Neuronal stem cell (in vitro differentiated cells): Measurements from ENCODE around the gene EVX1. TPM values are rescaled to one million over a fixed set of nuclear protein-coding genes. Genes with fewer than 3 reads are reported as not detected.
A peak's percentile ranks its signal among the peaks of the same experiment; 100 is the strongest.

Experiments
- DNase-seq: peaks from one replicate; pipeline ENCODE4 v3.0.0-alpha.2; 2013; ENCODE audit warnings: low spot score
- H2AFZ ChIP-seq: one replicate; pipeline ENCODE4 v1.6.1; 2013; ENCODE audit warnings: mild to moderate bottlenecking, low read length, inconsistent platforms
- H2AK5ac ChIP-seq: 2 replicates; pipeline ENCODE4 v1.6.1; 2013; ENCODE audit warnings: low read depth, mild to moderate bottlenecking, inconsistent platforms, low read length, moderate library complexity, mixed read lengths
- H2BK120ac ChIP-seq: 2 replicates; pipeline ENCODE4 v1.6.1; 2013; ENCODE audit warnings: low read depth, mild to moderate bottlenecking, inconsistent platforms, low read length, moderate library complexity, mixed read lengths
- H2BK12ac ChIP-seq: one replicate; pipeline ENCODE4 v1.6.1; 2013; ENCODE audit warnings: low read length, inconsistent platforms
- H2BK15ac ChIP-seq: 2 replicates; pipeline ENCODE4 v1.6.1; 2013; ENCODE audit warnings: mild to moderate bottlenecking, low read length, inconsistent platforms, mixed read lengths
- H2BK5ac ChIP-seq: one replicate; pipeline ENCODE4 v1.6.1; 2013; ENCODE audit warnings: inconsistent platforms, mild to moderate bottlenecking, low read length, moderate library complexity
- H3K14ac ChIP-seq: one replicate; pipeline ENCODE4 v1.6.1; 2013; ENCODE audit warnings: low read length, inconsistent platforms
- H3K18ac ChIP-seq: 2 replicates; pipeline ENCODE4 v1.6.1; 2013; ENCODE audit warnings: low read length, inconsistent platforms
- H3K23ac ChIP-seq: 2 replicates; pipeline ENCODE4 v1.6.1; 2013; ENCODE audit warnings: low read depth, mild to moderate bottlenecking, mixed read lengths, low read length, inconsistent platforms; ENCODE audit not compliant: poor library complexity
- H3K27ac ChIP-seq: replicated peaks from 3 replicates; pipeline ENCODE4 v1.5.1; 2013; ENCODE audit warnings: low read length, inconsistent platforms
- H3K27me3 ChIP-seq, 3 experiments: 2 replicates each; pipeline ENCODE4 v1.6.1; 2013; ENCODE audit warnings: low read length in 3 of 3, mild to moderate bottlenecking in 2 of 3, inconsistent platforms in 1 of 3, low read depth in 1 of 3, mixed read lengths in 1 of 3, moderate library complexity in 1 of 3; ENCODE audit not compliant: control insufficient read depth in 3 of 3, insufficient read depth in 3 of 3
- H3K36me3 ChIP-seq, 2 donors: replicated peaks in 1 of 2; 2 replicates each; pipeline ENCODE4 v1.6.1; 2013; ENCODE audit warnings: low read length in 2 of 2; ENCODE audit not compliant: control insufficient read depth in 2 of 2, insufficient read depth in 2 of 2
- H3K4ac ChIP-seq: 2 replicates; pipeline ENCODE4 v1.6.1; 2013; ENCODE audit warnings: inconsistent platforms, mild to moderate bottlenecking, low read length, moderate library complexity
- H3K4me1 ChIP-seq, 2 donors: 1 replicate in 1 of 2; 2 replicates in 1 of 2; pipeline ENCODE4 v1.6.1; 2013; ENCODE audit warnings: low read length in 2 of 2, low read depth in 1 of 2; ENCODE audit not compliant: control insufficient read depth in 2 of 2, insufficient read depth in 1 of 2
- H3K4me2 ChIP-seq: one replicate; pipeline ENCODE4 v1.6.1; 2013; ENCODE audit warnings: mild to moderate bottlenecking, low read length, inconsistent platforms; ENCODE audit not compliant: insufficient read depth, poor library complexity, severe bottlenecking
- H3K4me3 ChIP-seq, 2 donors: 2 replicates each; pipeline ENCODE4 v1.5.1; 2013; ENCODE audit warnings: low read length in 2 of 2, mild to moderate bottlenecking in 2 of 2, inconsistent platforms in 1 of 2, moderate library complexity in 1 of 2
- H3K79me1 ChIP-seq: one replicate; pipeline ENCODE4 v1.6.1; 2013; ENCODE audit warnings: low read depth, mild to moderate bottlenecking, inconsistent platforms, low read length, moderate library complexity
- H3K9ac ChIP-seq: one replicate; pipeline ENCODE4 v1.6.1; 2013; ENCODE audit warnings: mild to moderate bottlenecking, low read depth, low read length, inconsistent platforms; ENCODE audit not compliant: poor library complexity
- H3K9me3 ChIP-seq, 2 donors: replicated peaks in 1 of 2; 2 replicates each; pipeline versions ENCODE3 to v1.6.1; 2013; ENCODE audit warnings: low read length in 2 of 2, mild to moderate bottlenecking in 2 of 2, inconsistent platforms in 1 of 2, low read depth in 1 of 2, mixed read lengths in 1 of 2, moderate library complexity in 1 of 2; ENCODE audit not compliant: control insufficient read depth in 2 of 2, insufficient read depth in 1 of 2
- H4K8ac ChIP-seq: one replicate; pipeline ENCODE4 v1.6.1; 2013; ENCODE audit warnings: low read depth, mild to moderate bottlenecking, inconsistent platforms, low read length, moderate library complexity
- H4K91ac ChIP-seq: one replicate; pipeline ENCODE4 v1.6.1; 2013; ENCODE audit warnings: low read length, low read depth, mild to moderate bottlenecking, inconsistent platforms; ENCODE audit not compliant: poor library complexity
- WGBS, 2 donors: extraction: QIAGEN DNeasy Blood & Tissue Kit; methylation state at CpG; one replicate each; pipeline ENCODE4 v1.1.7; 2013; ENCODE audit warnings: missing lambda C conversion rate in 2 of 2, mixed read lengths in 1 of 2; ENCODE audit not compliant: insufficient read length in 2 of 2, insufficient replicate concordance in 1 of 2; ENCODE audit errors: extremely low coverage in 2 of 2; 5-methylcytosine and 5-hydroxymethylcytosine counted together
- polyA plus RNA-seq, 2 experiments: library from polyadenylated mRNA; stranded (reverse); fragments of 200-250 nt; gene quantifications; one replicate each; pipeline ENCODE4 v1.2.3, GENCODE V29; 2013

The EVX1 gene
- polyA plus RNA-seq (2013, experiment 1 of 2) = not detected
- not detected for polyA plus RNA-seq (2013, experiment 2 of 2)

DNA sequence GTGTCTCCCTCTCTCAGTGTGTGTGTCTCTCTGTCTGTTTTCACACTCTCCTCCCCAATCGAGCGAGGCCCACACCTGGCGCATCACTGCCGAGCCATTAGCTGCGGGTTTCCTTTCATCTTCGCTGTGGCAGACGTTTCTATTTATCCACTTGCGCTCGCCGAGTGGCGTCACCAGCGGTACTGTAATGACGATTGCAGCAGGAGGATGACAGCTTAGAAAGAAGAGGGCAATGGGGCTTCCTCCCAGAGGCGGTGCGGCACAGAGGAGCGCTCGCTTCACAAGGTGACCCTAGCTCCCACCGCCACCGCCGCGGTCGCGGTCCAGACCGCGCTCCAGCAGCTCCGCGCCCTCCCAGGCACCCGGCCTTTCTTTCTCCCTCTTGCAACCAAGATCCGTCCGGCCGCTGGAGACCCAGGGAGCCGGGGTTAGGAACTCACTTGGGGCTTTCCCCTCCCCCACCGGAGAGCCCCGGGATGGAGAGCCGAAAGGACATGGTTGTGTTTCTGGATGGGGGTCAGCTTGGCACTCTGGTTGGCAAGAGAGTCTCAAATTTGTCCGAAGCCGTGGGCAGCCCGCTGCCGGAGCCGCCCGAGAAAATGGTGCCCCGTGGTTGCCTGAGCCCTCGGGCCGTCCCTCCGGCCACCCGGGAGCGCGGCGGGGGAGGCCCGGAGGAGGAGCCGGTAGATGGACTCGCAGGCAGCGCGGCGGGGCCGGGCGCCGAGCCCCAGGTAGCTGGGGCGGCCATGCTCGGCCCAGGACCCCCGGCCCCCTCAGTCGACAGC, at the start of gene EVX1:
Gene EVX1, plus strand, starts transcription at position 248 of the 785 bp plus-strand sequence. Its CDS starts 229 bp downstream, at position 477.
- no peak within 1 kb of the TSS for H3K4ac ChIP-seq
- peak within 1 kb of the TSS; percentile 51 for H2AFZ ChIP-seq
- H2BK12ac ChIP-seq = no peak within 1 kb of the TSS
- no peak within 1 kb of the TSS for H4K8ac ChIP-seq
- H3K36me3 ChIP-seq = no peaks in the 10 kb centered on the region
- no peak within 1 kb of the TSS for H3K27ac ChIP-seq
- no peak for DNase-seq
- peak within 1 kb of the TSS; percentile 27 for H3K18ac ChIP-seq
- no peak within 1 kb of the TSS for H4K91ac ChIP-seq
- no CpG with 5 or more reads among the region's 62 CpGs for WGBS, 2 donors
- no peak within 1 kb of the TSS for H2BK5ac ChIP-seq
- H3K14ac ChIP-seq = no peak within 1 kb of the TSS
- H3K79me1 ChIP-seq = no peaks in the 10 kb centered on the region
- no peak within 1 kb of the TSS for H3K4me2 ChIP-seq
- no peak within 1 kb of the TSS for H2BK15ac ChIP-seq
- H3K4me1 ChIP-seq = peaks cover 3 to 14% of the 10 kb centered on the region in 2 donors
- peak within 1 kb of the TSS; percentile 11 for H3K23ac ChIP-seq
- peak within 1 kb of the TSS; percentile 64 for H2AK5ac ChIP-seq
- H3K4me3 ChIP-seq = peak within 1 kb of the TSS in 1 of 2 donors; percentile 40
- H2BK120ac ChIP-seq = no peak within 1 kb of the TSS
- peaks cover 3 to 10% of the 10 kb centered on the region in 2 donors for H3K9me3 ChIP-seq
- H3K9ac ChIP-seq = no peak within 1 kb of the TSS
- H3K27me3 ChIP-seq = peaks cover 80 to 100% (median 98%) of the 10 kb centered on the region in 3 experiments

DNA sequence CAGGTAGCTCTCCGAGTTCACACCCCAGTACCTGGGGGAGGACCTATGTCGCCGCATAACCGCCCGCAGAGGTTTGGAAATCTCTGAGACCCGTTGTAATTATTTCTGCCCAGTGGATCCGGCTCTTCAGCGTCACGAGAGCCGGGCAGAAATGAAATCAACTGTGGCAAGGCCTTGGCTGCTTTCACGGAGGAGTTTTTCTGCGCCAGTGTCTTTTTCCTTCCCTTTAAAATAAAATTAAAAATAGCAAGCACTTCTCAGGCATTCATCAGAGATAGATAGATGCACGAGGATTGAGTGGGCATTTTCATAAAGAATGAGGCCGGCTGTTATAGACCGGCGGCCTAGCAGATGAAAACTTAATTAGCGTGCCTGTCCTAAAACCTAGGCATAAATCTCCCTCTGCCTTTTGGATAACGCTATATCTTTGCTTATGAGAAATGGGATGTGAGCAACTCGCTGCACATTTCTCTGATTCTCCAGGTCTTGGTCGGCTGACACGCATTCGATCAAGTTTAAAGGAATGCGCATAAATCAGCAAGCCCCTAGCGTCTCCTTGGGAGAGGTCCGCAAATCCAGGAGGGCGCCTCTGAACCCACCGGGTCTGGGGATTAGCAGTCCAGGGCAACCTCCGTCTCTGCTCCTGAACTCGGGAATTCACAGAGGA, 49.1 kb upstream of the EVX1 start:
- H3K79me1 ChIP-seq = no peaks in the 10 kb centered on the region
- peaks cover 56 to 100% (median 84%) of the 10 kb centered on the region in 3 experiments for H3K27me3 ChIP-seq
- H3K4me3 ChIP-seq = no peak overlapping the region
- no peak overlapping the region for H3K4ac ChIP-seq
- peaks cover 2% of the 10 kb centered on the region in 2 donors for H3K9me3 ChIP-seq
- no peaks in the 10 kb centered on the region for H3K36me3 ChIP-seq
- H2BK15ac ChIP-seq = no peak overlapping the region
- peak overlapping the region; percentile 61 for H2AFZ ChIP-seq
- H4K8ac ChIP-seq = no peak overlapping the region
- no peak overlapping the region for H3K23ac ChIP-seq
- no peak overlapping the region for H3K9ac ChIP-seq
- no peak overlapping the region for H3K18ac ChIP-seq
- H2BK120ac ChIP-seq = no peak overlapping the region
- no peak overlapping the region for H2BK5ac ChIP-seq
- DNase-seq = no peak
- no peak overlapping the region for H3K4me2 ChIP-seq
- no peak overlapping the region for H2BK12ac ChIP-seq
- H4K91ac ChIP-seq = no peak overlapping the region
- H3K4me1 ChIP-seq = no peaks in the 10 kb centered on the region
- no CpG with 5 or more reads among the region's 29 CpGs for WGBS, 2 donors
- no peak overlapping the region for H2AK5ac ChIP-seq
- no peak overlapping the region for H3K27ac ChIP-seq
- no peak overlapping the region for H3K14ac ChIP-seq

DNA sequence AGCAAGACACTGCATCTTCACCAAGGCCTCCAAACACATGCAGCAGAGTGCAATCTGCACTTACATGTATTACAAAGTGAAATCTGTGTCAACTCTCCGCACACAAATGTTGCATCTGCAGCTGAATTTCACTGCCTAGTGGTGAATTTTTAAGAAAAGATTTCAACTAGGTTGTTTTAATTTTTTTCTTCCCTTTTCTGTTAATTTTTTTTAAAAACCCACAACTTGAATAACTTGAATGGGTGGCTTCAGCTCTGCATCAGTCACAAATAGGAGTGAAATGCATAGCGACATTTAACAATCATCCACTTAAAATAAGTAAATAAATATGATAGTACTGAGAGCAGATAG, 48.6 kb upstream of the EVX1 start:
- H3K36me3 ChIP-seq = no peaks in the 10 kb centered on the region
- no peaks in the 10 kb centered on the region for H3K79me1 ChIP-seq
- H2BK120ac ChIP-seq = no peak overlapping the region
- no peak overlapping the region for H3K9ac ChIP-seq
- H3K27me3 ChIP-seq = peaks cover 57 to 100% (median 84%) of the 10 kb centered on the region in 3 experiments
- H4K91ac ChIP-seq = no peak overlapping the region
- no peak overlapping the region for H2BK12ac ChIP-seq
- no peak overlapping the region for H3K23ac ChIP-seq
- H3K18ac ChIP-seq = no peak overlapping the region
- no peak overlapping the region for H4K8ac ChIP-seq
- no peak for DNase-seq
- no peak overlapping the region for H2BK15ac ChIP-seq
- H2BK5ac ChIP-seq = no peak overlapping the region
- H3K4ac ChIP-seq = no peak overlapping the region
- no peaks in the 10 kb centered on the region for H3K4me1 ChIP-seq
- peaks cover 2% of the 10 kb centered on the region in 2 donors for H3K9me3 ChIP-seq
- no CpG with 5 or more reads among the region's 2 CpGs for WGBS, 2 donors
- H3K4me2 ChIP-seq = no peak overlapping the region
- no peak overlapping the region for H3K4me3 ChIP-seq
- H3K27ac ChIP-seq = no peak overlapping the region
- no peak overlapping the region for H3K14ac ChIP-seq
- H2AK5ac ChIP-seq = no peak overlapping the region
- H2AFZ ChIP-seq = no peak overlapping the region

DNA sequence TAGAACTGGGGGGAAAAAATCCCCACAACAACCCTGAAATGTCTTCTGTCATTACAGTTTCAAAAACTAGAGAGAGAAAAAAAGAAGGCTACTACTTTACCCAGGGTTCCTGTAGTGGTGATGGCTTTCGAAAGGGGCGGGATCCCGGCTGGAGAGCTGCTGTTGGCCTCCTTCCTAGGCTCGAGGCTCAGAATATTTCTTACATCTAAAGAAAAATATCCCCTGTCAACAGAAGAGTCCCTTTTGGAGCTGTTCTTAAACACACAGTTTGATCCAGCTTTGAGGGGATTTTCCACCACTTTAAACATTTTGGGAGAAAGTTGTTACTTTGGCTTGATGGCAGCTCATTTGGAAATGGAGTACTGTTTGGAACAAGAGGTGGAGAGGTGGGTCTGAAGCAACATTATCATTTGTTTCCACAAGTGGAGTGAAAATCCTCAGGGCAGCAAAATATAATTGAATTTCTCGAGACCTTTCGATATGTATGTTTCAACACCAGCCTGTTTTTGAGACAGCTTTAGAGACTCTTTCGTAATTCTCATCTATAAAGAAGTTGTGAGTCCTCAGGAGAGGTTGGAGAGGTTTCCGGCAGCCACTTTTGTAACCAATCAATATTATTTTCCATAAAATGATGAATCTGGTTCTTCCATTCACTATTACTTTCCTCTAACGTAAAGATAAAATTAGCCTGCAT, 47.8 kb upstream of the EVX1 start:
- Histone ChIP-seq H3K9me3 (peaks cover 0 to 2% of the 10 kb centered on the region in 2 donors), H3K36me3 (no peaks in the 10 kb centered on the region), H4K91ac (no peak overlapping the region), H2BK15ac (no peak overlapping the region), H3K23ac (no peak overlapping the region), H3K14ac (no peak overlapping the region), H4K8ac (no peak overlapping the region), H3K4me1 (no peaks in the 10 kb centered on the region), H3K27ac (no peak overlapping the region), H3K4ac (no peak overlapping the region), H3K27me3 (peaks cover 54 to 96% (median 84%) of the 10 kb centered on the region in 3 experiments), H2AK5ac (no peak overlapping the region), H3K9ac (no peak overlapping the region), H3K79me1 (no peaks in the 10 kb centered on the region), H2AFZ (no peak overlapping the region), H3K4me3 (no peak overlapping the region), H2BK5ac (no peak overlapping the region), H2BK12ac (no peak overlapping the region), H3K18ac (no peak overlapping the region), H3K4me2 (no peak overlapping the region), H2BK120ac (no peak overlapping the region)
- WGBS, 2 donors = no CpG with 5 or more reads among the region's 9 CpGs
- DNase-seq = no peak
